Gastroesophageal sphincter (tissue), 3 donors: ENCODE measurements around the gene RNF150.

Experiments used
- CTCF ChIP-seq, 4 experiments: fragments of 200-600 bp in 2 of 4; fragments of 450-650 bp in 2 of 4; sonication (generic) in 1 of 4; IDR thresholded peaks; one replicate each; pipeline ENCODE4 v1.5.1; 2017 to 2019; ENCODE audit warnings: antibody characterized with exemption in 4 of 4, mild to moderate bottlenecking in 2 of 4, moderate library complexity in 2 of 4
- POLR2A ChIP-seq, 2 donors: fragments of 450-650 bp; IDR thresholded peaks; one replicate each; pipeline ENCODE4 v1.6.1; 2017; ENCODE audit warnings: antibody characterized with exemption in 2 of 2, mild to moderate bottlenecking in 2 of 2, moderate library complexity in 1 of 2
- POLR2AphosphoS5 ChIP-seq: sonication (generic); formaldehyde crosslinking; IDR thresholded peaks from one replicate; pipeline ENCODE4 v1.6.1; 2017; ENCODE audit warnings: antibody characterized with exemption

DNA sequence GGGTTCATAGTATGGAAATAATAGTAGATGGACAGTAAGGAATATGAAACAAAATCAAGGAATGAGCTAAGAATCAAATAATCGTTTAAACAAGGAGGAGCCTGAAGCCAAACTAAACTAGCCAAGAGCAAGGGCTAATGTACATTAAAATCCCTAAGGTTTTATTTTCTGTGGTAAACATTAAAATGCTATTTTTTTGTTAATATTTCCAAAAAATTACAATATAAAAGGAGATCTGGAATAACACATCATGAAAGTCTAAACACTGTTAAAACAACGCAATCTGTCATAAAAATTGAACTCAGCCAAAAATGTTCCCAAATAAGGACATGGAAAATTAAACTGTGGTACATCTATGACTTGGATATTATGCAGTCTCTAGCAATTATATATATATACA lies 188.2 kb downstream of the RNF150 start:
- TF ChIP-seq CTCF (IDR thresholded peaks at IDR 0.05), result no peak
- TF ChIP-seq POLR2A (IDR thresholded peaks at IDR 0.05), result no peak
- TF ChIP-seq POLR2AphosphoS5, result no peak
